A673 (cell line): ENCODE results near the gene TUBA1A. TPM values are rescaled to one million over a fixed set of nuclear protein-coding genes. Genes with fewer than 3 reads are reported as not detected.

ENCODE experiments used
- BruUV-seq: library from RNA; stranded (reverse); fragments of 400-500 nt; replicated peaks from 2 replicates; lab custom pipeline; 2021; lab: Mats Ljungman, UMichigan
- CTCF ChIA-PET: fragments of 300-600 bp; sonication (Branson Sonifier 250); formaldehyde crosslinking; loops from one replicate; lab custom pipeline; 2022; ENCODE audit warnings: antibody characterized with exemption; lab: Charles Lee
- POLR2A ChIA-PET: fragments of 300-600 bp; sonication (Branson Sonifier 250); formaldehyde crosslinking; loops from one replicate; lab custom pipeline; 2022; ENCODE audit warnings: antibody characterized with exemption; ENCODE audit not compliant: low non-redundant PET; lab: Charles Lee
- DNase-seq: peaks from one replicate; pipeline ENCODE4 v3.0.0-alpha.2; 2015; ENCODE audit warnings: low spot score
- H3K27ac ChIP-seq: fragments of 200-600 bp; sonication (generic); 2 replicates; pipeline ENCODE4 v1.5.1; 2016; ENCODE audit warnings: mixed run types, low read depth, mild to moderate bottlenecking, mixed read lengths, antibody characterized with exemption, low read length; ENCODE audit not compliant: poor library complexity, severe bottlenecking
- H3K27me3 ChIP-seq: fragments of 200-600 bp; sonication (generic); replicated peaks from 2 replicates; pipeline ENCODE4 v1.6.1; 2017; ENCODE audit warnings: mixed run types, low read depth, mild to moderate bottlenecking, mixed read lengths, antibody characterized with exemption, low read length; ENCODE audit not compliant: insufficient read depth, poor library complexity
- H3K36me3 ChIP-seq: fragments of 200-600 bp; sonication (generic); 2 replicates; pipeline ENCODE4 v1.6.1; 2016; ENCODE audit warnings: mixed run types, mild to moderate bottlenecking, mixed read lengths, antibody characterized with exemption, low read length; ENCODE audit not compliant: insufficient read depth, poor library complexity, severe bottlenecking
- H3K4me1 ChIP-seq: fragments of 200-600 bp; sonication (generic); 2 replicates; pipeline ENCODE4 v1.6.1; 2017; ENCODE audit warnings: mixed run types, mild to moderate bottlenecking, mixed read lengths, antibody characterized with exemption, low read length; ENCODE audit not compliant: insufficient read depth, poor library complexity, severe bottlenecking
- H3K4me3 ChIP-seq: fragments of 200-600 bp; sonication (generic); 2 replicates; pipeline ENCODE4 v1.5.1; 2016; ENCODE audit warnings: low read depth, mixed run types, mild to moderate bottlenecking, mixed read lengths, low read length; ENCODE audit not compliant: poor library complexity, severe bottlenecking
- H3K9me3 ChIP-seq: fragments of 200-600 bp; sonication (generic); 2 replicates; pipeline ENCODE4 v1.6.1; 2016; ENCODE audit warnings: mixed run types, low read depth, mild to moderate bottlenecking, mixed read lengths, antibody characterized with exemption, low read length; ENCODE audit not compliant: poor library complexity, severe bottlenecking
- CTCF ChIP-seq: fragments of 300-800, 200-600 bp; sonication (generic); conservative IDR thresholded peaks from 2 replicates; pipeline ENCODE4 v1.5.1; 2017; ENCODE audit warnings: low read depth, mild to moderate bottlenecking, antibody characterized with exemption, low read length, moderate library complexity, mixed read lengths
- EZH2 ChIP-seq: fragments of 200-600 bp; sonication (generic); IDR thresholded peaks from 2 replicates; pipeline ENCODE4 v1.6.1; 2017; ENCODE audit warnings: borderline replicate concordance, low read depth, mild to moderate bottlenecking, mixed read lengths, antibody characterized with exemption, low read length; ENCODE audit not compliant: poor library complexity, severe bottlenecking
- intact Hi-C: fragments of 100-400 bp; cut with micrococcal nuclease; formaldehyde crosslinking; loops from one replicate; pipeline ENCODE4 v1.10.0; 2022; ENCODE audit not compliant: unreplicated experiment
- total RNA-seq: library from RNA; stranded (reverse); gene quantifications from 2 replicates; pipeline ENCODE4 v1.2.3, GENCODE V29; 2021

TUBA1A gene
- total RNA-seq, 1 experiment from 2014 or later, result 504 TPM

GRCh38 chr12:49160399-49160798 is 28.5 kb downstream of the TUBA1A start:
- no TSS peak for BruUV-seq
- Histone ChIP-seq H3K36me3 (no peaks in the 10 kb centered on the region), H3K27me3 (no peaks in the 10 kb centered on the region), H3K27ac (no peak overlapping the region), H3K4me1 (peaks cover 8% of the 10 kb centered on the region), H3K9me3 (no peaks in the 10 kb centered on the region), H3K4me3 (no peak overlapping the region)
- intact Hi-C loops, result no loop called here
- CTCF ChIA-PET, result no interaction called here
- DNase-seq, result no peak
- no peak for TF ChIP-seq EZH2
- TF ChIP-seq CTCF, result no peak
- POLR2A ChIA-PET, result no interaction called here

- H3K4me1 ChIP-seq, result no peaks in the 10 kb centered on the region
- no TSS peak for BruUV-seq
- CTCF ChIA-PET, result no interaction called here
- no peak overlapping the region for H3K4me3 ChIP-seq
- no peaks in the 10 kb centered on the region for H3K9me3 ChIP-seq
- H3K27me3 ChIP-seq, result no peaks in the 10 kb centered on the region
- intact Hi-C loops, result no loop called here
- H3K27ac ChIP-seq, result no peak overlapping the region
- POLR2A ChIA-PET, result interaction anchor here (0.7 kb wide), 1 partner anchor 34 kb away, joined by 16 read pairs; no protein-coding TSS in a partner anchor
- TF ChIP-seq EZH2, result no peak
- no peak for TF ChIP-seq CTCF
- DNase-seq, result no peak
- no peaks in the 10 kb centered on the region for H3K36me3 ChIP-seq
These were observed 34.7 kb downstream of the TUBA1A start for GRCh38 chr12:49154221-49154620.

- TF ChIP-seq CTCF (no peak), EZH2 (no peak)
- Histone ChIP-seq H3K27ac (no peak overlapping the region), H3K4me1 (no peaks in the 10 kb centered on the region), H3K36me3 (no peaks in the 10 kb centered on the region), H3K27me3 (no peaks in the 10 kb centered on the region), H3K4me3 (no peak overlapping the region), H3K9me3 (no peaks in the 10 kb centered on the region)
- intact Hi-C loops, result no loop called here
- POLR2A ChIA-PET, result no interaction called here
- DNase-seq, result no peak
- no TSS peak for BruUV-seq
- CTCF ChIA-PET, result interaction anchor here (0.6 to 1.1 kb wide), 3 partner anchors 17 to 49 kb away, joined by 3 to 12 read pairs (median 11); no protein-coding TSS in a partner anchor
These were observed 41.5 kb downstream of the TUBA1A start for GRCh38 chr12:49147384-49147783.
